HepG2 (cell line): Measurements from ENCODE around the gene MDP1. TPM values are rescaled to one million over a fixed set of nuclear protein-coding genes. Genes with fewer than 3 reads are reported as not detected.

ENCODE experiments used
- ATAC-seq: fragments of 200-7000 bp; cut with Tn5 transposase; 3 replicates; pipeline ENCODE4 v1.9.1; 2020; ENCODE audit warnings: mild to moderate bottlenecking, moderate library complexity
- BruUV-seq: library from RNA; stranded (reverse); fragments of 400-500 nt; replicated peaks from 2 replicates; lab custom pipeline; 2021; lab: Mats Ljungman, UMichigan
- CTCF ChIA-PET: fragments of 300-600 bp; formaldehyde crosslinking; extraction: SDS; loops from one replicate; lab custom pipeline; 2021; ENCODE audit warnings: low total read pairs, inconsistent platforms, low intra/inter-chr PET ratio; lab: Yijun Ruan, JAX
- POLR2A ChIA-PET: fragments of 350-600 bp; sonication (Branson Sonifier 250); formaldehyde crosslinking; loops from one replicate; lab custom pipeline; 2020; ENCODE audit warnings: antibody characterized with exemption, inconsistent platforms; lab: Yijun Ruan, JAX
- DNase-seq: peaks from one replicate; pipeline ENCODE4 v3.0.0-alpha.2; 2015; ENCODE audit warnings: low spot score
- FAIRE-seq: peaks from 3 replicates; lab custom pipeline; 2011; peaks lifted over from hg19 to GRCh38; lab: Jason Lieb, UNC
- H2AFZ ChIP-seq: one replicate; pipeline ENCODE4 v1.6.1; 2011; ENCODE audit warnings: low read length, inconsistent platforms
- H3K27ac ChIP-seq: fragments of 300-600 bp; 3 replicates; pipeline ENCODE4 v1.8.0; 2011; ENCODE audit warnings: mixed run types, mild to moderate bottlenecking, mixed read lengths, low read length, inconsistent platforms; ENCODE audit not compliant: insufficient read depth; ENCODE audit errors: extremely low read length
- H3K27me3 ChIP-seq, 2 experiments: fragments of 200-600 bp in 1 of 2; 2 replicates in 1 of 2; 3 replicates in 1 of 2; pipeline versions ENCODE4 v1.6.0 to v1.8.0; 2011; ENCODE audit warnings: low read length in 2 of 2, mild to moderate bottlenecking in 2 of 2, moderate library complexity in 2 of 2, inconsistent platforms in 1 of 2; ENCODE audit not compliant: insufficient read depth in 2 of 2, control insufficient read depth in 1 of 2
- H3K36me3 ChIP-seq, 2 experiments: fragments of 200-600 bp in 1 of 2; replicated peaks in 1 of 2; 2 replicates in 1 of 2; 3 replicates in 1 of 2; pipeline versions ENCODE4 v1.5.1 to v1.8.0; 2011; ENCODE audit warnings: low read length in 2 of 2, inconsistent platforms in 1 of 2; ENCODE audit not compliant: insufficient read depth in 2 of 2, control insufficient read depth in 1 of 2
- H3K4me1 ChIP-seq: 2 replicates; pipeline ENCODE4 v1.5.1; 2012; ENCODE audit warnings: low read length, inconsistent platforms; ENCODE audit not compliant: insufficient read depth
- H3K4me2 ChIP-seq: 2 replicates; pipeline ENCODE4 v1.6.0; 2011; ENCODE audit warnings: low read depth, low read length, inconsistent platforms
- H3K4me3 ChIP-seq, 3 experiments: fragments of 200-600 bp in 1 of 3; sonication (generic), shearing (Covaris generic) in 1 of 3; replicated peaks in 1 of 3; 2 replicates each; pipeline ENCODE4 v1.5.1; 2011 to 2016; ENCODE audit warnings: low read length in 3 of 3, inconsistent platforms in 2 of 3, low read depth in 2 of 3, mild to moderate bottlenecking in 2 of 3, control low read depth in 1 of 3, mixed read lengths in 1 of 3; ENCODE audit not compliant: insufficient read depth in 1 of 3
- H3K79me2 ChIP-seq: one replicate; pipeline ENCODE4 v1.6.1; 2011; ENCODE audit warnings: low read length, inconsistent platforms; ENCODE audit not compliant: insufficient read depth
- H3K9ac ChIP-seq: 2 replicates; pipeline ENCODE4 v1.6.0; 2011; ENCODE audit warnings: mild to moderate bottlenecking, low read depth, low read length, inconsistent platforms; ENCODE audit not compliant: insufficient read depth
- H3K9me3 ChIP-seq: 2 replicates; pipeline ENCODE4 v1.5.1; 2012; ENCODE audit warnings: mild to moderate bottlenecking, low read length
- H4K20me1 ChIP-seq: 2 replicates; pipeline ENCODE4 v1.6.0; 2011; ENCODE audit warnings: inconsistent platforms, mild to moderate bottlenecking, low read length, moderate library complexity; ENCODE audit not compliant: insufficient read depth
- DNMT3B ChIP-seq: conservative IDR thresholded peaks from 2 replicates; pipeline ENCODE4 v1.6.1; 2016; ENCODE audit warnings: missing biosample characterization, control low read depth
- GTF3A ChIP-seq: sonication (generic); formaldehyde crosslinking; conservative IDR thresholded peaks from 2 replicates; pipeline ENCODE4 v1.4.0; 2020; ENCODE audit warnings: mild to moderate bottlenecking, missing genetic modification reagents
- JDP2 ChIP-seq: sonication (generic); formaldehyde crosslinking; IDR thresholded peaks from 2 replicates; pipeline ENCODE4 v1.8.1; 2022; ENCODE audit warnings: missing genetic modification reagents, borderline replicate concordance
- NFE2L1 ChIP-seq: sonication (generic); formaldehyde crosslinking; IDR thresholded peaks from 2 replicates; pipeline ENCODE4 v1.4.0; 2020; ENCODE audit warnings: missing genetic modification reagents, mild to moderate bottlenecking, borderline replicate concordance
- RXRB ChIP-seq: IDR thresholded peaks from 2 replicates; pipeline ENCODE4 v1.6.1; 2016; ENCODE audit warnings: borderline replicate concordance, missing genetic modification reagents, missing compliant biosample characterization
- SIN3B ChIP-seq: fragments of 150-350 bp; IDR thresholded peaks from 2 replicates; pipeline ENCODE4 v1.6.1; 2014; ENCODE audit warnings: low read length
- ZNF761 ChIP-seq: sonication (generic); formaldehyde crosslinking; conservative IDR thresholded peaks from 2 replicates; pipeline ENCODE4 v1.4.0; 2020; ENCODE audit warnings: mild to moderate bottlenecking, missing genetic modification reagents
- WGBS: methylation state at CpG from one replicate; pipeline ENCODE4 v1.1.6; 2017; ENCODE audit warnings: low lambda C conversion rate; 5-methylcytosine and 5-hydroxymethylcytosine counted together
- in situ Hi-C: cut with HindIII; loops from 2 replicates; pipeline ENCODE4 v1.10.0; 2017; ENCODE audit warnings: low pct_unique_long_range_greater_than_20kb; ENCODE audit not compliant: extremely low pct_ligation_motif_present
- intact Hi-C: fragments of 100-400 bp; cut with micrococcal nuclease; formaldehyde crosslinking; loops from one replicate; pipeline ENCODE4 v1.10.0; 2022; ENCODE audit not compliant: unreplicated experiment
- polyA plus RNA-seq, 8 experiments: library from polyadenylated mRNA; depleted of rRNA in 3 of 8; stranded (reverse) in 7 of 8; unstranded in 1 of 8; fragments of >200 nt; fragmentation: Illumina TruSeq in 4 of 8; extraction: Trizol in 4 of 8; gene quantifications; 2 replicates each; pipeline versions ENCODE4 v1.2.1 to v1.2.3, GENCODE V29; 2011 to 2016; ENCODE audit warnings: low read depth in 4 of 8, missing spikeins in 1 of 8, mixed read lengths in 1 of 8; ENCODE audit not compliant: insufficient read depth in 1 of 8
- total RNA-seq, 5 experiments: library from RNA; depleted of rRNA; stranded (reverse); fragments of >200 nt; fragmentation: Illumina TruSeq; extraction: Trizol; gene quantifications; 2 replicates each; pipeline ENCODE4 v1.2.3, GENCODE V29; 2016; ENCODE audit warnings: low read depth in 1 of 5
- TF ChIP-seq, protein P1 (sequence below): sonication (generic); formaldehyde crosslinking; IDR thresholded peaks from 2 replicates; pipeline ENCODE4 v1.4.0; 2020; ENCODE audit warnings: low read depth, mild to moderate bottlenecking, missing genetic modification reagents
- TF ChIP-seq, protein P2 (sequence below): sonication (generic); formaldehyde crosslinking; IDR thresholded peaks from 2 replicates; pipeline ENCODE4 v1.4.0; 2020; ENCODE audit warnings: missing genetic modification reagents
- TF ChIP-seq, protein P3 (sequence below): sonication (generic); formaldehyde crosslinking; IDR thresholded peaks from 2 replicates; pipeline ENCODE4 v1.4.0; 2020; ENCODE audit warnings: mild to moderate bottlenecking, missing genetic modification reagents
- TF ChIP-seq, protein P4 (sequence below): sonication (generic); formaldehyde crosslinking; conservative IDR thresholded peaks from 2 replicates; pipeline ENCODE4 v1.8.1; 2023; ENCODE audit warnings: missing genetic modification reagents

Gene MDP1
- total and polyA plus RNA-seq, 2 of the 13 experiments (the other 11 are each of a cell fraction or from before 2014, with no cell fraction given) = 44.1 to 48.7 TPM

DNA sequence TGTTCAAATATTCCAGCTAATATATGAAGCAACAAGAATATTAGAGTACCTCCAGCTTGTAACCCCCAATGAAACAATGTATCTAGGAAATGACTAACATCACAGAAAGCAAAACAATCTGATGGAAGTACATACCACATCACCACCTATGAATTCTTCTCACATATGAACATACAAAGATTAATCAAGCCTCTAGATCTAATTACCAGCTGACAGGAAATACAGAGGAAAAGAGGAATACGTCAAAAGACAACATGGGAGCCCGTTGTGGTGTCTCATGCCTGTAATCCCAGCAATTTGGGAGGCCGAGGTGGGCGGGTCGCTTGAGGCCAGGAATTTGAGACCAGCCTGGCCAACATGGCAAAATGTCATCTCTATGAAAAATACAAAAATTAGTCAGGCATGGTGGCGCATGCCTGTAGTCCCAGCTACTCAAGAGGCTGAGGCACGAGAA lies 8.8 kb upstream of the MDP1 start:
- Histone ChIP-seq H4K20me1 (no peaks in the 10 kb centered on the region), H3K36me3 (peaks cover 1 to 16% of the 10 kb centered on the region in 2 experiments; a peak in 2 of 5 replicates), H2AFZ (no peak overlapping the region), H3K9ac (no peak overlapping the region), H3K79me2 (peaks cover 74% of the 10 kb centered on the region), H3K27ac (no peak overlapping the region), H3K27me3 (no peaks in the 10 kb centered on the region), H3K4me3 (no peak overlapping the region), H3K4me1 (peaks cover 18% of the 10 kb centered on the region), H3K4me2 (no peak overlapping the region), H3K9me3 (no peaks in the 10 kb centered on the region)
- FAIRE-seq (no peak), DNase-seq (no peak), ATAC-seq (no peak)
- intact Hi-C loops = no loop called here
- 96% methylated on average over 7 of the region's 7 CpGs for WGBS
- in situ Hi-C loops = no loop called here
- ChIA-PET POLR2A (interaction anchor here (1.1 to 4.4 kb wide), 7 partner anchors 9 to 130 kb away, joined by 3 to 21 read pairs (median 6); partner anchors contain the start of genes CHMP4A, IPO4, MDP1 and PCK2), CTCF (no interaction called here)
- BruUV-seq = no TSS peak
- no peak for TF ChIP-seq NFE2L1
- no peak for TF ChIP-seq ZNF761 (CRISPR knock-in tag)
- no peak for TF ChIP-seq GTF3A (CRISPR knock-in tag)
- no peak for TF ChIP-seq DNMT3B (CRISPR knock-in tag)
- TF ChIP-seq JDP2 (CRISPR knock-in tag) = no peak
- TF ChIP-seq RXRB (CRISPR knock-in tag) = no peak
- TF ChIP-seq, protein P1, sequence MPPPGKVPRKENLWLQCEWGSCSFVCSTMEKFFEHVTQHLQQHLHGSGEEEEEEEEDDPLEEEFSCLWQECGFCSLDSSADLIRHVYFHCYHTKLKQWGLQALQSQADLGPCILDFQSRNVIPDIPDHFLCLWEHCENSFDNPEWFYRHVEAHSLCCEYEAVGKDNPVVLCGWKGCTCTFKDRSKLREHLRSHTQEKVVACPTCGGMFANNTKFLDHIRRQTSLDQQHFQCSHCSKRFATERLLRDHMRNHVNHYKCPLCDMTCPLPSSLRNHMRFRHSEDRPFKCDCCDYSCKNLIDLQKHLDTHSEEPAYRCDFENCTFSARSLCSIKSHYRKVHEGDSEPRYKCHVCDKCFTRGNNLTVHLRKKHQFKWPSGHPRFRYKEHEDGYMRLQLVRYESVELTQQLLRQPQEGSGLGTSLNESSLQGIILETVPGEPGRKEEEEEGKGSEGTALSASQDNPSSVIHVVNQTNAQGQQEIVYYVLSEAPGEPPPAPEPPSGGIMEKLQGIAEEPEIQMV = no peak
- no peak for TF ChIP-seq SIN3B
- TF ChIP-seq, protein P2, sequence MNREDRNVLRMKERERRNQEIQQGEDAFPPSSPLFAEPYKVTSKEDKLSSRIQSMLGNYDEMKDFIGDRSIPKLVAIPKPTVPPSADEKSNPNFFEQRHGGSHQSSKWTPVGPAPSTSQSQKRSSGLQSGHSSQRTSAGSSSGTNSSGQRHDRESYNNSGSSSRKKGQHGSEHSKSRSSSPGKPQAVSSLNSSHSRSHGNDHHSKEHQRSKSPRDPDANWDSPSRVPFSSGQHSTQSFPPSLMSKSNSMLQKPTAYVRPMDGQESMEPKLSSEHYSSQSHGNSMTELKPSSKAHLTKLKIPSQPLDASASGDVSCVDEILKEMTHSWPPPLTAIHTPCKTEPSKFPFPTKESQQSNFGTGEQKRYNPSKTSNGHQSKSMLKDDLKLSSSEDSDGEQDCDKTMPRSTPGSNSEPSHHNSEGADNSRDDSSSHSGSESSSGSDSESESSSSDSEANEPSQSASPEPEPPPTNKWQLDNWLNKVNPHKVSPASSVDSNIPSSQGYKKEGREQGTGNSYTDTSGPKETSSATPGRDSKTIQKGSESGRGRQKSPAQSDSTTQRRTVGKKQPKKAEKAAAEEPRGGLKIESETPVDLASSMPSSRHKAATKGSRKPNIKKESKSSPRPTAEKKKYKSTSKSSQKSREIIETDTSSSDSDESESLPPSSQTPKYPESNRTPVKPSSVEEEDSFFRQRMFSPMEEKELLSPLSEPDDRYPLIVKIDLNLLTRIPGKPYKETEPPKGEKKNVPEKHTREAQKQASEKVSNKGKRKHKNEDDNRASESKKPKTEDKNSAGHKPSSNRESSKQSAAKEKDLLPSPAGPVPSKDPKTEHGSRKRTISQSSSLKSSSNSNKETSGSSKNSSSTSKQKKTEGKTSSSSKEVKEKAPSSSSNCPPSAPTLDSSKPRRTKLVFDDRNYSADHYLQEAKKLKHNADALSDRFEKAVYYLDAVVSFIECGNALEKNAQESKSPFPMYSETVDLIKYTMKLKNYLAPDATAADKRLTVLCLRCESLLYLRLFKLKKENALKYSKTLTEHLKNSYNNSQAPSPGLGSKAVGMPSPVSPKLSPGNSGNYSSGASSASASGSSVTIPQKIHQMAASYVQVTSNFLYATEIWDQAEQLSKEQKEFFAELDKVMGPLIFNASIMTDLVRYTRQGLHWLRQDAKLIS (CRISPR knock-in tag) = no peak
- TF ChIP-seq, protein P3, sequence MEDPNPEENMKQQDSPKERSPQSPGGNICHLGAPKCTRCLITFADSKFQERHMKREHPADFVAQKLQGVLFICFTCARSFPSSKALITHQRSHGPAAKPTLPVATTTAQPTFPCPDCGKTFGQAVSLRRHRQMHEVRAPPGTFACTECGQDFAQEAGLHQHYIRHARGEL (CRISPR knock-in tag) = no peak
- TF ChIP-seq, protein P4, sequence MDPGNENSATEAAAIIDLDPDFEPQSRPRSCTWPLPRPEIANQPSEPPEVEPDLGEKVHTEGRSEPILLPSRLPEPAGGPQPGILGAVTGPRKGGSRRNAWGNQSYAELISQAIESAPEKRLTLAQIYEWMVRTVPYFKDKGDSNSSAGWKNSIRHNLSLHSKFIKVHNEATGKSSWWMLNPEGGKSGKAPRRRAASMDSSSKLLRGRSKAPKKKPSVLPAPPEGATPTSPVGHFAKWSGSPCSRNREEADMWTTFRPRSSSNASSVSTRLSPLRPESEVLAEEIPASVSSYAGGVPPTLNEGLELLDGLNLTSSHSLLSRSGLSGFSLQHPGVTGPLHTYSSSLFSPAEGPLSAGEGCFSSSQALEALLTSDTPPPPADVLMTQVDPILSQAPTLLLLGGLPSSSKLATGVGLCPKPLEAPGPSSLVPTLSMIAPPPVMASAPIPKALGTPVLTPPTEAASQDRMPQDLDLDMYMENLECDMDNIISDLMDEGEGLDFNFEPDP = no peak
